Gastroesophageal sphincter (tissue), 3 donors: ENCODE measurements around the gene BNIP2.

Experiments
- CTCF ChIP-seq, 4 experiments: fragments of 200-600 bp in 2 of 4; fragments of 450-650 bp in 2 of 4; sonication (generic) in 1 of 4; IDR thresholded peaks; one replicate each; pipeline ENCODE4 v1.5.1; 2017 to 2019; ENCODE audit warnings: antibody characterized with exemption in 4 of 4, mild to moderate bottlenecking in 2 of 4, moderate library complexity in 2 of 4
- EP300 ChIP-seq: sonication (generic); formaldehyde crosslinking; IDR thresholded peaks from one replicate; pipeline ENCODE4 v1.6.1; 2017; ENCODE audit warnings: antibody characterized with exemption, mild to moderate bottlenecking
- POLR2A ChIP-seq, 2 donors: fragments of 450-650 bp; IDR thresholded peaks; one replicate each; pipeline ENCODE4 v1.6.1; 2017; ENCODE audit warnings: antibody characterized with exemption in 2 of 2, mild to moderate bottlenecking in 2 of 2, moderate library complexity in 1 of 2
- POLR2AphosphoS5 ChIP-seq: sonication (generic); formaldehyde crosslinking; IDR thresholded peaks from one replicate; pipeline ENCODE4 v1.6.1; 2017; ENCODE audit warnings: antibody characterized with exemption

GRCh38 chr15:59656897-59657634 is 32.1 kb downstream of the BNIP2 start, which contains the start of gene GTF2A2:
- peak; percentile 49 to 60 for TF ChIP-seq POLR2A (IDR thresholded peaks at IDR 0.05)
- TF ChIP-seq CTCF (IDR thresholded peaks at IDR 0.05) = no peak
- no peak for TF ChIP-seq EP300
- TF ChIP-seq POLR2AphosphoS5 = peak; percentile 69
